GM18498 (cell line): Measurements from ENCODE around the gene TFE3.
A peak's percentile ranks its signal among the peaks of the same experiment; 100 is the strongest.

Experiments
- ATAC-seq: cut with Tn5 transposase; IDR thresholded peaks from one replicate; pipeline ENCODE4 v1.9.1; 2021; ENCODE audit warnings: mild to moderate bottlenecking, moderate library complexity; ENCODE audit not compliant: unreplicated experiment

The TFE3 gene

DNA sequence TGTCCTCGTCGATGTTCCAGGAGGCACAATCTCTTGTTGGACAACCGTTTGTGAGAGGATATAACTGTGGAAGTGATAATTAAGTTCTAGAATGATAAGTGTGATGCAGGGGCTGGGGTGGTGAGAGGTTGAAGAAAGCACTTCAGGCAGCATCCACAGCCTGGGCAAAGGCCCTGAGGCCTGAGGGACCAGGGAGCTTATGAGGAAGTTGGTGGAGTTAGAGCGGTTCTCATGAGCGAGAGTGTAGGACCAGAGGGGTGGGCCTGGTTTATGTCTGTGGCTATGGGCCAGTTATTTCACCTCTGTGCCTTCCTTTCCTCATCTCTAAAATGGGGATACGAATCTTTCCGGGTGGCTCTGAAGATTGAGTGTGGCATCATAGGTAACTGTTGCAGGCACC lies 18.3 kb upstream of the TFE3 start:
- ATAC-seq, result no peak

DNA sequence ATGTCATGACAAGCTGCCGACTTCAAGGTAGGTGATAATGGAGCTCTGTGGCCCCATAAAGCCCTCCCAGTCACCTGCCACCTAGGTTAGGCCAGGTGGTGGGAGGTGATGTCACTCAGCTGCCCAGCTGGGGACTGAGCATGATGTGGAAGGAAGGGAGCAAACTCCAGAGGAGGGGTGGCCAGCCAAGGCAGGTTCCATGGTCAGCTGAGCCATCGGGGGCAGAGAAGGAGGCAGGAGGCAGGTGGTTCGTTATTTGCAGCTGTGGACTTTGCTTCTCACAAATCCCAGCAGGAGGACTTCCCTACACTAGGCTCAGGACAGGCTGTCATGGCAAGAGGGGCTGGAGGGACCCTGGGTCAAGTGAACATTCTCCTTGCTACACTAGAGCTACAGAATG lies 17.8 kb upstream of the TFE3 start:
- ATAC-seq, result no peak

DNA sequence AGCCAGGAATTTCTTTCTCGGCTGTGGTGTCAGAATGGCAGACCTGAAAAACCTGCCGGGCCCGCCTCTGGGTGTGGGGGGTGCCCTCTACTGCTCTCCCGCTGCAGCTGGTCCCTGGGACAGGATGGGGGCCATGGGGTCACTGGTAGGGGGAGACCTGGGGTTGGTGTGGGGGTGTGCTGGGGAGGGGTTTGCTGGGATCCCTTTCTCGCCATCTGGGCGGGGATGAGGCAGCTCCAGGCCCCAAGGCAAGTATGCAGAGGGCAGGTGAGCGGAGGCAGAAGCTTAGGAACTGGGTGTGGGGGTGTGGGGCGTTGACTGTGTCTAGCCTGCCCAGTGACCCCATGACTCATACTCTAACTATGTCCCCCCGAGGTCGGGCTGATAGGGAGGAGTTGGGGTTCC lies 16.5 kb upstream of the TFE3 start:
- no peak for ATAC-seq

DNA sequence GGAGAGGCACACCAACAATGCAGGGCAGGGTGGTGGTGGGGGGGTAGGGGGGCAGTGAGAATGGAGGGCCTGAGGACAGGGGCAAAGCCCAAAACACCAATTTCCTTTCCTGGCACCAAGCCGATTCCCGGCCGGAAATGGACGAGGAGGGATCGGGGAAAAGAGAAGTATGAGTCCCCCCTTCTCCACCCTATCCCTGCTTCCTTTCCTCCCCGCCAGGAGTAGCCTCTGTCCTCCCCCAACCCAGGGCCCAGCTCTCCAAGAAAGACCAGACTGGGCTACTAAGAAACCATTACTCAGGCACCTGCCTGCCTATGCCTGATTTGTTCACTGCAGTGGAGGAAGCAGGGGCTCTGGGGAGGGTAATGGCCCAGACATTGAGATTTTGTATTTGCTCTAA lies 16.0 kb upstream of the TFE3 start:
- no peak for ATAC-seq

DNA sequence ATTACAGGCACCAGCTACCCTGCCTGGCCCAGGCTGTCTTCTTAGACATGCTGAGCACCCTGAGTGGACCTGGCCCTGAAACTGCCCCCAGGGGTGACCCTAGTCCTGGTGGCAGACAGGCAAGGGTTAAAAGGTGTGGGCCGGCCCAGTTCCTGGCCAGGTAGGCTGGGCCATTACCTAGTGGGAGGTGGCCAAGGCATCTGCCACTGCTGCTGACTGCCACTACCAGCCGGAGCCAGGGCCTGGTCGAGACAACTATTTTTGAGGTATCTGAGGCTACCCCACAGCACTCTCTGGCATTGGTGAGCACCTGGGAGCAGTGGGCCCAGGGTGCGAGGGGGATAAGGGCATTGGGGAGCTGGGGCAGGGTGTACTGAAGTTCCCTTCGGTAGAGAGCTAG lies 15.6 kb upstream of the TFE3 start, which contains the start of gene CCDC120:
Gene CCDC120 (plus strand): TSS at position 206 of the 400 bp plus-strand sequence. CDS start 3,043 bp downstream, outside the sequence.
- ATAC-seq, result no peak

DNA sequence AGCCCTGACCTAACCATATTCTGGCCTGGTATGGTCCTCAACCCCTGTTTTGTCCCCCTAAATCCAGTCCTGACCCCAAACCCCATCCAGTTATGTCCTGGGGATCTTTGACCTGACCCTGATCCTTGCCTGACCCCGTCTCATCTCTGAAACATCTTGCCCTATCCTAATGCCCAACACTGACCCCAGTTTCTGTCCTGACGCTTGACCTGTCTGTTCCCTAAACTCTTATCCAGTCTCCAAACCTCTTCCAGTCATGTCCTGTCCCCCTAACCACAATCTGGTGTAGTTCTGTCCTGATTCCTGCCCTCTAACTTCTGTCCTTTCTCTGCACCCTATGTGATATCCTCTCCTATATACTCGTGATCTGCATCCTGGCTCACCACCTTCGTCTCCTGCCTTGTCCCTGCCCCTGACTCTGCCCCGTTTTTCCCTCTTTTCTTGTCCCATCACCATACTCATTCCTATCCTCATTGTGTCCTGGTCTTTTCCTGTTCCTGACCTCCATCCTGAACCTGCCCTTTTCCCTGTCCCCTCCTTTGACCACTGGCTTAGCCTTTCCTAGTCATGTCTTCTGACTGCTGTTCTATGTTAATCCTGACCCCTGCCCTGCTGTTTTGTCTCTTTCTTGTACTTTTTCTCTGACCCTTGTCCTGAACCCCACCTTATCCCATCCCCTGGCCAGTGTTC lies 11.1 kb upstream of the TFE3 start:
- no peak for ATAC-seq

DNA sequence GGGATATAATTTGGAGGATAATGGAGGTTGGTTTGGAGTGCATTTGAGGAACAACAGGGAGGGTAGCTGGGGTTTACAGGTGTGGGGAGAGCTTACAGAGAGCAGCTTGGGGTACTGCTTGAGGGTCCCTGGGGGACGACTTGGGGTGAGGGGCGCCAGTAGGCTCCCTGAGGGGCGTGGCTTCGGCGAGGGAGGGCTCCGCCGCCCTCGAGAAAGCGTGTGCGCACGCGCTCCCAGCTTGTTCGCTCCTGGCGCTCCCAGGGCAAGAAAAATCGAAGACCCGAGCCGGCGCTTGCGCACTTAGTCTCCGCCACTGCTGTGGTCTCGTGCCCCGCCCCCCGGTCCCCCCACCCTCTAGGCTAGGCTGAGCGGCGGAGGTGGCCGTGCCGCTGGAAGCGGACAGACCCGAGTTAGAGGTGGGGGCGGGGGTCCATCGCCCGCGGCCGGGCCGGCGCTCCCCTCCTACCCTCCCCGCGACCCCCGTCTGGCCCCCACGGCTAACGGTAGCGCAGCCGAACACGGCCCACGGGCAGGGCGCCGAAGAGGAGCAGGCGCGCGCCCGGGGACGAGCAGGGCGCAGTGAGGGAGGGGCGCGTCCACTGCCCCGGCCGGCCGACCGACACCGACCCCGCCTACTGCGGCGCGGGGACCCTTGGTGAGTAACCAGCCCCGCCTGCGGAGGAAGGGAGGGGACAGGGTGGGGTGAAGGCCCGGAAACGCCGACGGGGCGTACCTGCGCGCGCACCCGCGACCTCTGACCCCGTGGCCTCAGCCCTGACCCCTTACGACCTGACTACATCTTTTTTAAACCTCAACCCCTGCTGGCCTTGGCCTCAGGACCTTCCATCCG lies 10.3 kb upstream of the TFE3 start:
- ATAC-seq, result peak; percentile 65

DNA sequence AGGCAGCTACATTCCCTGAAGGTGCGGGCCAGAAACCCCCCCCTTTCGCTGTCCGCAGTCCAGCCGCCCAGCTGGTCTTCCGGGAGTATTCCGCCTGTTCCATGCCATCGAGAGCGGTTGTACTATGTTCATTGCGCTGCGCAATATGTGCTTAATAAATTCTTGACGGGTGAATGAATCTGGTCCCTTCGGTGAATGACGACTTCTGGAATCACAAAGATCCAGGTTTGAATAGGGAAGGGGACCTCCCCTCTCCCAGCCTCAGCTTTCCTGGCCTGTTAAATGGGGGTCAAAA lies 777 bp upstream of the TFE3 start:
- ATAC-seq, result no peak

DNA sequence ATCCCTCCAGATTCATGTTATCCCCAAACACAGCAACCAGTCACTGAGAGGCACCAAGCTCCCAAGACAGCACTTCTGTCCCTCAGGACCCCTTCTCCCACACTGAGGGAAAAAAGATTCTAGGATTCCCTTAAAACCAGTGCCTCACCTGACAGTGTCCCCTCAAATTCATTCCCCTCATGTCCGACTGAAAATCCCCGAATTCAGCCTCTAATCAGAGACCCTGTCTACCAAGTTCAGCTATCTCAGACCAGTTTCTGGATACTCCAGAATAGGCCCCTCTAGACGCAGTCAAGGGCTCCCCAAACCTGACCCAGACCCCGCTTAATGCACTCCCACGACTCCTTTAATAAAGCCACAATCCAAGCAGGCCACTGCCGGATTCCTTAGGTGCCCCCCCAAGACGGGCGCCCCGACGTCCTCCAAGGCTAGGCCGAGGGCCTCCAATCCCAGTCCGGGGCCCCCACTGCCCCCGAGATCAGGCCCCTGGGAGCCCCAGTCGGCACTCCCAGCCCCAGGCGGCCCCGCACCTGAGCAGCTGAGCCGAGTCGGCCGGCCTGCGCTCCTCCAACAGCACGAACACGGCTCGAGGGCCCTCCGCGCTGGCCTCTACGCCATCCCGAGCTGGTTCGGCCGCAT lies 457 bp downstream of the TFE3 start:
- peak; percentile 9 for ATAC-seq

DNA sequence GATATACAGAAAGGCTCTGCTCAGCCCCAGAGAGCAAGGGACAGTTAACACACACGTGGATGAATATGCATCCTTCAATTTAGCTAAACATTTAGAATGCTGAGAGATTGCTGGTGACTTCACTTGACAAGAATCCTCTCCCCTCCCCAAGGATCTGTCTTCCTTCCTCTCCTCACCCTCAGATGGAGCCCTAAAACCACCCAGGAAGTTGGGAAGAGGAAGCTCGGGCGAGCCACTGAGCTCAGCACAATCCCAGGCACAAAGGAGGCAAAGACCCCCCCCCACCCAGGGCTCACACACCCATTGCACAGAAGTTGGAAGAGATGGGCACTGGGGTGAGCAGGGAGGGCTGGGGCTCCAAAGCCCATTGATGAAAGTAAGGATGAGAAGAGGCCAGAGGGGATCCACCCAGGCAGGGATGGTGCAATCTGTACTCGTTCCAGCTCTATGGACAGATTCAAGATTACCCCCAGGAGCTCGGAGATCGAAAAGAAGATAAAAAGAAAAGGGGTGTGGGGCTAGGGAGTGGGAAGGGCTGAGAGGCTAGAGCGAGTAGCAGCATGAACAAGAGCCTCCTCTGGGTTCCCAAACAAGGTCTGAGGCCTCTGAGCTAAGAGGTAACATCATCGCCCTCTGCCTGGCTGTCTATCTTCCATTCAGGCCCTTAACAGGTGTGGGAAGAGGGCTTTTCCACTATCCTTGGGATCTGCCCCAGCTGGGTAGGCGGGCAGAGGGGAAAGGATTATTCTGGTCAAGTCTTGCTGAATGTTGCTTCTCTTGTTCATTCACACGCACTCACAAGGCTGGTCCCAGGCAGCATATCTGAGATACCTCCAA lies 1.2 kb downstream of the TFE3 start:
- ATAC-seq, result no peak

DNA sequence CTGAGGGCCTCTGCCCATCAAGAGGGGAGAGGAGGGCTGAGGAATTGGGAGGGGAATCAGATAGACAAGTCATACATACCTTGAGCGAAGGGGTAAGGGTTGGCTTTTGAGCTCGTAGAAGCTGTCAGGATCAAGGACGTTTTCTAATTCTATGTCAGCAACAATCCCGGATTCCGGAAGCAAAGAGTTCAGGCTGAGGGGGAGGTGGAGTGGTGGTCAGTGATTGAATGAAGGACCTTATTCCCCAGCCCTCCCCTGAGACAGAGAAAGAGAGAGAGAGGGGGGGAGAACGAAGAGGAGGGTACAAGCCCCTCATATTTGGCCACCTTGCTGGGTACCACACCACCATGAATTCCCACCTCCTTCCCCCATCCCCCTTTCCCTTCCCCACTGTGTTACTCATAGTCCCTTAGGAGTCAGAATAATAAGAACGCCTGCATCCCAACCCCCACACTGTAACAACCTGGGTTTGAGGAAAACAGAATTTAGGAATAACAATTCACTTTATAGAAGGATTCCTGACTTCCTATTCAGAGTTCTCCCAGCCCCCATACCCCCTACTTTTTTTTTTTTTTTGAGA lies 2.7 kb downstream of the TFE3 start:
- no peak for ATAC-seq

DNA sequence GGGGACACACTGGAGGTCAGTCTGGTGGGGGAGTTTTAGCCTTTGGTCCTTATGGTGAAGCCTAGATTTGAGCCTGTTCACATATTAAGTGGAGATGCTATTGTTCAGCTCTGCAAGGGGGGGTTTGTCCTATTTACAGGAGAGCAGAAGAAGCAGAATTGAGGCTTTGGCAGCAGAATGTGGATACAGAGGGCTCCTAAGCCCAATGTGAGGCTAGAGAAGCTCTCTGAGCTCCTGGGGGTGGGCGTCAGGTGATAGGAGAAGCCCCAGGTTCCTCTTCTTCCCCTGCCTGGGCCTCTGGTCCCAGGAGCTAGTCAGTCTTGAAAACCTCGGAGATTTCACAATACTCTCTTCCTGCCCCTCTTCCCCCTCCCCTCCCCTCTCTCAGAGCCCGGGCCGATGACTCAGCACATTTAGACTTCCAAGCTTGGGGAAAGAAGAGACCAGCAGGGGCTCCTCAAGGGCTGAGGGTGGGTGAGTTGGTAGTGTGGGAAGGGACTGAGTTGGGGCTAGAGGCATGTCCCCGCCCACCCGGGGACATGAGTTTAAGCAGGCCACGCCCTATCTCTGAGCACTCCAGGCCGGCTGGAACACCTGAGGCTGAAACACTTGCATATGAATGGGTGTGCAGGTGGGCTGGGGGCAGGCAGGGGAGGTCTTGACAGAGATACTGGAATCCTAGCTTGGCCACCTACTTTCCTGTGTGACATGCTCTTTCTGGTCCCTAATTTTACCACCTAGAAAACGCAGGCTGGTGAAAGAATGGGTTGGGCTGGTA lies 3.4 kb downstream of the TFE3 start:
- no peak for ATAC-seq

DNA sequence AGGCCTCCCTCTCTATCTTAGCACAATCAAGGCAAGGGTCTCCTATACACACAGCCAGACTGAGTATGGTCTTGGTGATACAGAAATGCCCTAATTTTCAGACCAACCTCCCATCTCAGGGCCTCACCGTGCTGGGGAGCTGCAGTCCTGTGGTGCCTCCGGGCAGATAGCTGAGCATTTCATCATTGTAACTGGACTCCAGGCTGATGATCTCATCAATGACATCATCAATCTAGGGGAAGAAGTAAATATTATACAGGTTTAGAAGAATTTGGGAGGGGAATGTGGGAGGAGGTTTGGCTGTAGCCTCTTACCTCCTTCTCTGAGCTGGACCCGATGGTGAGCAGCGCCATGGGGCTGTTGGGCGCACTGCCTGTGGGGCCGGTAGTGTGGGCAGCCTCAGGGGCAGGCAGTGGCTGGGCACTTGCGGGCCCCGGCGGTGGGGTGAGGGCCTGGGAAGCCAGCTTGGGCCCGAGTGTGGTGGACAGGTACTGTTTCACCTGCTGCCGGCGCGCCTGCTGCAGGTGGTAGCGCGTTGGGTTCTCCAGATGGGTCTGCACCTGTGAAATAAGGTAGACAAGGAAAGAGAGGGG lies 5.2 kb downstream of the TFE3 start:
- no peak for ATAC-seq

DNA sequence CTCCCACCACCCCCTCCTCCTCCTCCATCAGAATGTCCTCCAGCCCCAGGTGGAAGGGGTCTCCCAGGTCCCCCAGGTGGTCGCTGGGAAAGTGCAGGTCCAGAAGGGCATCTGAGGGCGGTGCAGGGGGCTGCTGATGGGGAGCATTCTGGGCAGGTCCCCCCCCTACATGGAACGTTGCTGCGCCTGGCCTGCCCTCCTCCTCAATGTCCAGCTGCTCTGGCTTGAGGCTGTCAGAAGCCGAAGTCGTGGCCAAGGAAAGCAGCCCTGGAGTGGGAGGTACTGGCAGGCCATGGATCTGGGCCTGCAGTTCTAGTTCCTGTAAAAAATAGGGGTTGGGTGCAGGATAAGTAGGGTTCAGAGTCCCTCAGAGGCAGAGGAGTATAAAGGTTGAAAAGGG lies 12.9 kb downstream of the TFE3 start:
- ATAC-seq, result no peak

DNA sequence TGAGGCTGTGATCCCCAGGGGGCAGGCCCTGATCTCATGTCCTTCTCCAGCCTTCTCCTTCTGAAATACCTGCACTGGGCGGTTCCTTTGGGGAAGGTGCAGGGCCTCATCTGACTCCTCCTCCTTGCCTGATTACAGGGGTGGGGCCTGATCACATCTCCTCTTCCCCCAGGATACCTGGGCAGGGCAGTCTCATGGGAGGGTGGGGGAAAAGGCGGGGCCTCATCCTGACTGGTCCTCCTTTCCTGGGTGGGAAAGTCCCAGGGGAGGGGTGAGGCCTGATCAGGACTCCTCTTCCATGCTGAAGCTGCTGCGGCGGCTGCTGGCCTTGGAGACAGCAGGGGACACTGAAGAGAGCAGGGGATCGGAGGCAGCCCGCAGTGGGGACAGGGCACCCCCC lies 13.3 kb downstream of the TFE3 start:
- no peak for ATAC-seq

DNA sequence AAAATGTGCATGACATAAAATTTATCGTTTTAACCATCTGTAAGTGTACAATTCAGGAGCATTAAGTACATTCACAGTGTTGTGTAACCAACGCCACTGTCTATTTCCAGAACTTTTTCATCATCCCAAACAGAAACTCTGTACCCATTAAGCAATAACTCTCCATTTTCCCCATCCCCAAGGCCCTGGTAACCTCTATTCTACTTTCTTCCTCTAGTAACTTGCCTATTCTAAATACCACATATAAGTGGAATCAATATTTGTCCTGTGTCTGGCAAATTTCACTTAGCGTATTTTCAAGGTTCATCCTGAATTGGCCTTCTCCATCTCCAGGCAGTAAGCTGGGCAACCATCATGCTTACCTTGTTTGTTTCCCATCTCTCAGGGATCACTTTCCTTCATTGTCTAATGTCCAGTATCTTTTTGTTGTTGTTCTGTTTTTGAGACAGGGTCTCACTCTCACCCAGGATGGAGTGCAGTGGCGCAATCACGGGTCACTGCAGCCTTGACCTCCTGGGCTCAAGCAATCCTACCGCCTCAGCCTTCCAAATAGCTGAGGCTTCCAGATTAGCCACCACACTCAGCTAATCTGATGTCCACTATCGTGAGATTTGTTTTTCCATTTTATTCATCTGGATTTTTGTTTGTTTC lies 23.4 kb downstream of the TFE3 start:
- ATAC-seq, result no peak

DNA sequence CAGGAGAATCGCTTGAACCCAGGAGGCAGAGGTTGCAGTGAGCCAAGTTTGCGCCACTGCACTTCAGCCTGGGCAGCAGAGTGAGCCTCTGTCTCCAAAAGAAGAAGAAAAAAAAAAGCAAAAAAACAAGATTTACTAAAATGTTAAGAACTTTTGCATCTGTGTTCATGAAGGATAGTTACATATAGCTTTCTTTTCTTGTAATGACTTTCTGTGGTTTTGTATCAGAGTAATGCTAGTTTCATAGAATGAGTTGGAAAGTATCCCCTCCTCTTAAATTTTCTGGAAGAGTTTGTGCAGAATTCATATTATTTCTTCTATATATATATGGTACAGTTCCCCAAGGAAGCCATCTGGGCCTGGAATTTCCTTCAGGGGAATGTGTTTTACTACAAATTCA lies 24.1 kb downstream of the TFE3 start:
- no peak for ATAC-seq

DNA sequence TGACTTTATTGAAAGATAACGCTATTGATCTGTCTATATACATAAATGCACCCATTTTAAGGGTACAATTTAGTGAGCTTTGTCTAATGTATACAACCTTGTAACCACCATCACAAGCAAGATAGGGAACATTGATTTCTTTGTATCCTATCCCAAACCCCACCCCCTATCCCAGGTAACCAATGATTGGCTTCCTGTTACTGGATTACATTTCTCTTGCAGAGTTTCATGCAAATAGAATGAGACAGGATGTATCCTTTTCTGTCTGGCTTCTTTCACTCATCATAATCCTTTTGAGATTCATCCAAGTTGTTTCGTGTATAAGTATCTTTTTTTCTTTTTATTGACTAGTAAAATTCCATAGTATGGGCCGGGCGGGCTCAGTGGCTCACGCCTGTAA lies 39.5 kb downstream of the TFE3 start:
- ATAC-seq, result no peak
